Fibroblast of pulmonary artery (primary cell): ENCODE data around the gene PROX2.

Source experiments
- DNase-seq: peaks from one replicate; pipeline ENCODE4 v3.0.0-alpha.2; 2010; ENCODE audit warnings: low read depth
- H3K4me3 ChIP-seq: replicated peaks from 2 replicates; pipeline ENCODE4 v1.5.1; 2011; ENCODE audit warnings: low read depth, mild to moderate bottlenecking, control low read depth, low read length, moderate library complexity
- CTCF ChIP-seq: IDR thresholded peaks from 2 replicates; pipeline ENCODE4 v1.5.1; 2011; ENCODE audit warnings: mild to moderate bottlenecking, control low read depth, low read length, inconsistent platforms; ENCODE audit errors: missing control alignments

The PROX2 gene

GRCh38 chr14:74882103-74882920, 6.4 kb upstream of the PROX2 start:
- DNase-seq = peak; percentile 61
- TF ChIP-seq CTCF = no peak
- H3K4me3 ChIP-seq = peak overlapping the region; percentile 78

GRCh38 chr14:74881431-74882102, 5.6 kb upstream of the PROX2 start, which contains the start of gene DLST:
TSS of gene DLST (plus strand) at chr14:74881916. CDS start at chr14:74881954, 38 bp downstream.
- peak; percentile 88 for DNase-seq
- H3K4me3 ChIP-seq = peak within 1 kb of the TSS; percentile 78
- TF ChIP-seq CTCF = no peak

GRCh38 chr14:74879427-74880182, 3.7 kb upstream of the PROX2 start:
- DNase-seq = no peak
- no peak for TF ChIP-seq CTCF
- H3K4me3 ChIP-seq = no peak overlapping the region

GRCh38 chr14:74875204-74875603, 741 bp downstream of the PROX2 start:
- H3K4me3 ChIP-seq = no peak overlapping the region
- no peak for DNase-seq
- TF ChIP-seq CTCF = no peak

- DNase-seq = no peak
- TF ChIP-seq CTCF = no peak
- H3K4me3 ChIP-seq = no peak overlapping the region
Observed at GRCh38 chr14:74871819-74872218, 4.1 kb downstream of the PROX2 start.

GRCh38 chr14:74868739-74869138, 7.2 kb downstream of the PROX2 start:
- no peak overlapping the region for H3K4me3 ChIP-seq
- no peak for DNase-seq
- TF ChIP-seq CTCF = no peak
